ENCODE data around the gene P3R3URF. TPM values are rescaled to one million over a fixed set of nuclear protein-coding genes. Genes with fewer than 3 reads are reported as not detected.

Gene P3R3URF
- total and polyA plus RNA-seq, 12 donors: not detected

DNA sequence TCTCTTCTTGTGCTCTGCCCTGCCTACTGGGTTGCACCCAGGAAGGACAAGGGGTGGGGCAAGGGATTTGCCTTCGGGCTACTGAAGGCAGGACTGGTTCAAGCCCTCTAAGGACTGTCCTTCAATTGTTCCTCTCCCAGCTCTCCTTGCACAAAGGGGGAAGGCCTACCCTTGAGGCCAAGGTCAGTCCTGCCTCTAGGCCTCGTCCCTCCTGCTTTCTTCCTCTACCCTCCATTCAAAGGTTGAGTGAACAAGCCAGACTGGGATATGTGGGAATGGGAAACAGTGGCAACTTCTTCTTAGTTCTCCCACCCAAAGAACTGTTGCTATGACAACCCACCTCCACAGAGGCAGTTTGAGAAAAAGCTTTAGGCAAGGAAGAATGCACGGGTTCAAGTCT is 29.5 kb upstream of the P3R3URF start:
- peaks cover 10 to 44% (median 37%) of the 10 kb centered on the region in 9 donors for H3K4me1 ChIP-seq
- H3K36me3 ChIP-seq: peaks cover 0 to 24% (median 0%) of the 10 kb centered on the region in 9 donors
- intact Hi-C loops (cut with DNase I): no loop called here
- TF ChIP-seq, protein P1, sequence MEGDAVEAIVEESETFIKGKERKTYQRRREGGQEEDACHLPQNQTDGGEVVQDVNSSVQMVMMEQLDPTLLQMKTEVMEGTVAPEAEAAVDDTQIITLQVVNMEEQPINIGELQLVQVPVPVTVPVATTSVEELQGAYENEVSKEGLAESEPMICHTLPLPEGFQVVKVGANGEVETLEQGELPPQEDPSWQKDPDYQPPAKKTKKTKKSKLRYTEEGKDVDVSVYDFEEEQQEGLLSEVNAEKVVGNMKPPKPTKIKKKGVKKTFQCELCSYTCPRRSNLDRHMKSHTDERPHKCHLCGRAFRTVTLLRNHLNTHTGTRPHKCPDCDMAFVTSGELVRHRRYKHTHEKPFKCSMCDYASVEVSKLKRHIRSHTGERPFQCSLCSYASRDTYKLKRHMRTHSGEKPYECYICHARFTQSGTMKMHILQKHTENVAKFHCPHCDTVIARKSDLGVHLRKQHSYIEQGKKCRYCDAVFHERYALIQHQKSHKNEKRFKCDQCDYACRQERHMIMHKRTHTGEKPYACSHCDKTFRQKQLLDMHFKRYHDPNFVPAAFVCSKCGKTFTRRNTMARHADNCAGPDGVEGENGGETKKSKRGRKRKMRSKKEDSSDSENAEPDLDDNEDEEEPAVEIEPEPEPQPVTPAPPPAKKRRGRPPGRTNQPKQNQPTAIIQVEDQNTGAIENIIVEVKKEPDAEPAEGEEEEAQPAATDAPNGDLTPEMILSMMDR (IDR thresholded peaks at IDR 0.05): no peak
- no peaks in the 10 kb centered on the region for H3K27me3 ChIP-seq
- peak overlapping the region; percentile 58 to 95 (median 87) for H3K27ac ChIP-seq
- WGBS, 2 donors: 28 to 41% methylated on average over 3 of the region's 3 CpGs
- no peak overlapping the region for H3K4me3 ChIP-seq
- peak in 7 of 8 donors; percentile 32 to 83 (median 65) for ATAC-seq
- DNase-seq: peak in 1 of 2 donors; percentile 46
- no peaks in the 10 kb centered on the region for H3K9me3 ChIP-seq

DNA sequence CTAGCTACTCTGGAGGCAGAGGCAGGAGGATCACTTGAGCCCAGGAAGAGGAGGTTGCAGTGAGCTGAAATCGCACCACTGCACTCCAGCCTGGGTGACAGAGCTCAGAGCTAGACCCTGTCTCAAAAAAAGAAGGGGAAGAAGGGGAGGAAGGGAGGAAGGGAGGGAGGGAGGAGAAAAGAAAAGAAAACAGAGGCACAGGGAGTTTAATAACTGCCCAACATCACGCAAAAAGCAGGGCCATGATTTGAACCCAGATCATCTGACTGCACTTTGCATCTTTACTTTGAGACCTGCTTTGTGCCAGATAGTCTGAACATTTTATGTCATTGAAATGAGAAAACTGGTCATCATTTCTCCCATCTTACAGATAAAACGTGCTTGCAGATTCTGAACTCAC is 28.9 kb upstream of the P3R3URF start:
- peak overlapping the region in 3 of 10 donors; percentile 76 to 99 (median 78) for H3K4me3 ChIP-seq
- H3K27me3 ChIP-seq: no peaks in the 10 kb centered on the region
- intact Hi-C loops (cut with DNase I): no loop called here
- ATAC-seq: no peak
- 69 to 70% methylated on average over 3 of the region's 3 CpGs for WGBS, 2 donors
- H3K27ac ChIP-seq: peak overlapping the region; percentile 58 to 95 (median 87)
- H3K36me3 ChIP-seq: peaks cover 0 to 22% (median 0%) of the 10 kb centered on the region in 9 donors
- no peaks in the 10 kb centered on the region for H3K9me3 ChIP-seq
- H3K4me1 ChIP-seq: peaks cover 10 to 44% (median 37%) of the 10 kb centered on the region in 9 donors
- DNase-seq: no peak
- TF ChIP-seq, protein P1 (IDR thresholded peaks at IDR 0.05): no peak

DNA sequence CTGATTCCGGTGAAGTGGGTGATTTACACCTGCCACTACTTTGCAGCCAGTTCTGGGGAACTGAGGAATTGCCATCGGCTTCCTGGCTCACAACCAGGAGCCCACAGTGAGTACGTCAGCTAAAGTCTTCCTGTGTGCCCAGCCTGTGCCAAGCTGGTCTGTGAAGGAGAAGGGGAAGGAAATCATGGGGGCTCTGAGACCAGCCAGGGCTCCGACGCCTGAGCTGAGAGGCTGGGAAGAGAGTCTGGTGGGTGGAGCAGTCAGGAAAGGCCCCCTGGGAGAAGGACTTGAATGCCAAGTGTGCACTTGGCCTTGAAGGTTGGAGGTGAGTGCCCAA is 28.1 kb upstream of the P3R3URF start:
- TF ChIP-seq, protein P1 (IDR thresholded peaks at IDR 0.05): no peak
- peaks cover 0 to 20% (median 0%) of the 10 kb centered on the region in 9 donors for H3K36me3 ChIP-seq
- DNase-seq: no peak
- H3K27me3 ChIP-seq: no peaks in the 10 kb centered on the region
- ATAC-seq: peak in 7 of 8 donors; percentile 23 to 53 (median 35)
- H3K27ac ChIP-seq: peak overlapping the region; percentile 50 to 95 (median 87)
- H3K4me1 ChIP-seq: peaks cover 10 to 44% (median 38%) of the 10 kb centered on the region in 9 donors
- peak overlapping the region; percentile 70 to 99 (median 82) for H3K4me3 ChIP-seq
- WGBS, 2 donors: 15 to 20% methylated on average over 5 of the region's 5 CpGs
- intact Hi-C loops (cut with DNase I): no loop called here
- H3K9me3 ChIP-seq: no peaks in the 10 kb centered on the region

DNA sequence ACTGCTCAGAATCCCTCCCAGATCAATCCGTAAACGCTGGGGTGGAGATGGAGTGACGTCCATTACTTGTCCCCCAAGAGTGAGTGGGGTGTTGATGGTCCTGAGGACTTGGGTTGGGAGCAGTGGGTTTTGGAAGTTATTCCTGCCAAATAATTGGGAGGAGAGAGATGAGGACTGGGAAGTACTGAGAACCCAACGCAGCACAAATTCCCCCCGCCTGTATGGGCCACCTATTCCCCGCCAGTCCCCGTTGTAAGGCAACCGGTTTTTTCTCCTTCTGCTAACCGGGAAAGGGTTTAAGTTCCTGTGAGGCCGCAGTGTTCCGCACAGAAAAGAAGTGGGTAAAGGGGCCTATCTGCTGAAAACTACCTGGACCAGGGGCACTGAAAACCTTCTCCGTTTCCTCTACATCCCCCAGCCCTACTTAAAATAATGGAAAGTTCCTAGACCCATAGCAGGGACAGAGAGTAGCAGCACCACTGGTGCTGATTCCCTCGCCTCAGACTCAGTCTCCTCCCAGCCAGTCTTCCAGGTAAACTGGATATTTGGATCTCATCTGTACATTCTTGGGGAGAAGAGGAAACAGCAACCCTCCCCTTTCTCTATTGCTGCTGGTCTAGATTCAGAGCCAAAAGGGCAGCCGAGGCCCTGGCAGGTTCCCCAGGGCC is 27.6 kb upstream of the P3R3URF start:
- 12 to 22% methylated on average over 14 of the region's 14 CpGs for WGBS, 2 donors
- Histone ChIP-seq H3K36me3 (peaks cover 0 to 16% (median 0%) of the 10 kb centered on the region in 9 donors), H3K4me3 (peak overlapping the region; percentile 70 to 99 (median 82)), H3K27ac (peak overlapping the region; percentile 50 to 95 (median 87)), H3K9me3 (no peaks in the 10 kb centered on the region), H3K27me3 (no peaks in the 10 kb centered on the region), H3K4me1 (peaks cover 13 to 49% (median 43%) of the 10 kb centered on the region in 9 donors)
- peak in 7 of 8 donors; percentile 1 to 34 (median 17) for ATAC-seq
- TF ChIP-seq, protein P1 (IDR thresholded peaks at IDR 0.05): no peak
- DNase-seq: no peak
- intact Hi-C loops (cut with DNase I): no loop called here
